RCC 7860 (cell line): ENCODE data around the gene TARDBP.
"Not testable (repeated sequence)": the region's sequence is repeated elsewhere in the genome, so short reads cannot be mapped to it uniquely, and the experiment has no call there.

Source experiments
- DNase-seq: peaks from one replicate; pipeline ENCODE4 v3.0.0-alpha.2; 2015; ENCODE audit warnings: low spot score
- FAIRE-seq: peaks from 2 replicates; lab custom pipeline; 2012; peaks lifted over from hg19 to GRCh38; lab: Jason Lieb, UNC

TARDBP gene

GRCh38 chr1:10992004-10992403, 20.4 kb upstream of the TARDBP start:
- not testable (repeated sequence) for DNase-seq, FAIRE-seq

GRCh38 chr1:10992864-10993263, 19.6 kb upstream of the TARDBP start:
- DNase-seq (no peak), FAIRE-seq (no peak)

GRCh38 chr1:10996100-10996499, 16.4 kb upstream of the TARDBP start:
- DNase-seq (no peak), FAIRE-seq (no peak)

GRCh38 chr1:11000526-11000925, 11.9 kb upstream of the TARDBP start:
- no peak for FAIRE-seq
- DNase-seq = no peak

GRCh38 chr1:11013160-11013531, 692 bp downstream of the TARDBP start:
- DNase-seq (peak; percentile 14), FAIRE-seq (no peak)

- FAIRE-seq, DNase-seq: not testable (repeated sequence)
Measured at GRCh38 chr1:11019358-11019757, 6.9 kb downstream of the TARDBP start.

- DNase-seq (no peak), FAIRE-seq (no peak)
Measured at GRCh38 chr1:11019971-11020370, 7.5 kb downstream of the TARDBP start.

- no peak for DNase-seq
- no peak for FAIRE-seq
Measured at GRCh38 chr1:11023201-11023600, 10.7 kb downstream of the TARDBP start.

- no peak for DNase-seq
- FAIRE-seq = no peak
Measured at GRCh38 chr1:11024154-11024873, 11.9 kb downstream of the TARDBP start.

GRCh38 chr1:11024874-11025203, 12.4 kb downstream of the TARDBP start:
- FAIRE-seq = no peak
- no peak for DNase-seq

- FAIRE-seq (no peak), DNase-seq (no peak)
Measured at GRCh38 chr1:11025618-11026017, 13.2 kb downstream of the TARDBP start.

GRCh38 chr1:11026052-11026451, 13.6 kb downstream of the TARDBP start:
- FAIRE-seq (no peak), DNase-seq (no peak)

- no peak for DNase-seq
- no peak for FAIRE-seq
Measured at GRCh38 chr1:11026903-11027302, 14.4 kb downstream of the TARDBP start.

- FAIRE-seq (no peak), DNase-seq (no peak)
Measured at GRCh38 chr1:11027316-11027715, 14.9 kb downstream of the TARDBP start.

- FAIRE-seq = no peak
- no peak for DNase-seq
Measured at GRCh38 chr1:11028018-11028417, 15.6 kb downstream of the TARDBP start.

GRCh38 chr1:11030865-11031264, 18.4 kb downstream of the TARDBP start:
- no peak for FAIRE-seq
- no peak for DNase-seq

GRCh38 chr1:11031624-11032262, 19.3 kb downstream of the TARDBP start:
- DNase-seq = no peak
- FAIRE-seq = no peak

- DNase-seq, FAIRE-seq: not testable (repeated sequence)
Measured at GRCh38 chr1:11037019-11037739, 24.7 kb downstream of the TARDBP start.

GRCh38 chr1:11037740-11038182, 25.3 kb downstream of the TARDBP start:
- peak; percentile 66 for DNase-seq
- peak; percentile 81 for FAIRE-seq

- FAIRE-seq (no peak), DNase-seq (no peak)
Measured at GRCh38 chr1:11039351-11040104, 27.1 kb downstream of the TARDBP start.

- not testable (repeated sequence) for FAIRE-seq, DNase-seq
Measured at GRCh38 chr1:11040105-11040429, 27.6 kb downstream of the TARDBP start.
